ENCODE data around the gene SCFD2. TPM values are rescaled to one million over a fixed set of nuclear protein-coding genes. Genes with fewer than 3 reads are reported as not detected.

SCFD2 gene
- total and polyA plus RNA-seq, 10 of the 15 experiments (the other 5 are each of a cell fraction or from before 2014, with no cell fraction given), result 4.8 to 37.6 (median 24.9) TPM

DNA sequence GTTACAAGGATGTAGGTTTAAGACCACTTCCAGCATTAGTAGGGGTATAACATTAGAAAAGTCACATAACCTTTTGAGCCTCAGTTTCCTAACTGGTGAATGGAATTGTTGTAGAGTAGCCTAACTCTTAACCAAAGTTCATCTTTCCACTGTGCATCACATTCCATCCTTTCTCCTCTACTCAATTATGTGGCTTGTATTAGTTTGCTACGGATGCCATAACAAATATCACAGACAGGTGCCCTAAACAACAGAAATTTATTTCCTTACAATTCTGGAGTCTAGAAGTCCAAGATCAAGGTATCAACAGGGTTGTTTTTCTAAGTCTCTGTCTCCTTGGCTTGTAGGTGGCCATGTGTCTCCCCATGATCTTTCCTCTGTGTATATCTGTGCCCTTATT lies 271.8 kb downstream of the SCFD2 start:
- TF ChIP-seq CHD2 (IDR thresholded peaks at IDR 0.05; ENCODE audit: borderline replicate concordance, low read depth, low read length), result no peak
- TF ChIP-seq, protein P1, sequence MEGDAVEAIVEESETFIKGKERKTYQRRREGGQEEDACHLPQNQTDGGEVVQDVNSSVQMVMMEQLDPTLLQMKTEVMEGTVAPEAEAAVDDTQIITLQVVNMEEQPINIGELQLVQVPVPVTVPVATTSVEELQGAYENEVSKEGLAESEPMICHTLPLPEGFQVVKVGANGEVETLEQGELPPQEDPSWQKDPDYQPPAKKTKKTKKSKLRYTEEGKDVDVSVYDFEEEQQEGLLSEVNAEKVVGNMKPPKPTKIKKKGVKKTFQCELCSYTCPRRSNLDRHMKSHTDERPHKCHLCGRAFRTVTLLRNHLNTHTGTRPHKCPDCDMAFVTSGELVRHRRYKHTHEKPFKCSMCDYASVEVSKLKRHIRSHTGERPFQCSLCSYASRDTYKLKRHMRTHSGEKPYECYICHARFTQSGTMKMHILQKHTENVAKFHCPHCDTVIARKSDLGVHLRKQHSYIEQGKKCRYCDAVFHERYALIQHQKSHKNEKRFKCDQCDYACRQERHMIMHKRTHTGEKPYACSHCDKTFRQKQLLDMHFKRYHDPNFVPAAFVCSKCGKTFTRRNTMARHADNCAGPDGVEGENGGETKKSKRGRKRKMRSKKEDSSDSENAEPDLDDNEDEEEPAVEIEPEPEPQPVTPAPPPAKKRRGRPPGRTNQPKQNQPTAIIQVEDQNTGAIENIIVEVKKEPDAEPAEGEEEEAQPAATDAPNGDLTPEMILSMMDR (IDR thresholded peaks at IDR 0.05 in 2 of 3, conservative IDR thresholded peaks at IDR 0.05 in 1 of 3; ENCODE audit: control insufficient read depth in 2 of 3, extremely low read depth in 1 of 3, insufficient read depth in 1 of 3, low read depth in 3 of 3, low read length in 3 of 3), result no peak
- no peak overlapping the region for H2AFZ ChIP-seq (ENCODE audit: control insufficient read depth, low read depth, low read length)
- SMC1A ChIA-PET (ENCODE audit: uncharacterized antibody, unreplicated experiment), result no interaction called here
- FAIRE-seq (no peak), DNase-seq (ENCODE audit: low read depth, low spot score) (no peak), ATAC-seq (no peak)
- intact Hi-C loops (cut with micrococcal nuclease; ENCODE audit: unreplicated experiment), result no loop called here
- 92% methylated on average over 1 of the region's 1 CpG for WGBS (ENCODE audit: insufficient coverage, insufficient replicate concordance, low lambda C conversion rate, missing lambda C conversion rate)
- H3K27ac ChIP-seq (ENCODE audit: control insufficient read depth, insufficient read depth), result no peak overlapping the region
- H3K79me2 ChIP-seq (ENCODE audit: control insufficient read depth, insufficient read depth, low read length), result no peaks in the 10 kb centered on the region
- H3K9ac ChIP-seq (ENCODE audit: control insufficient read depth, insufficient read depth, low read length), result no peak overlapping the region
- no peak overlapping the region for H3K4me3 ChIP-seq
- POLR2A ChIA-PET, result no interaction called here
- BruUV-seq (replicated peaks), result no TSS peak
- RAD21 ChIA-PET (ENCODE audit: unreplicated experiment), result no interaction called here
- no peaks in the 10 kb centered on the region for H3K4me1 ChIP-seq (ENCODE audit: control insufficient read depth, insufficient read depth, low read length)
- no peaks in the 10 kb centered on the region for H3K9me3 ChIP-seq (replicated peaks; ENCODE audit: control insufficient read depth, insufficient read depth, low read length)
- CTCF ChIA-PET, result no interaction called here
- no peaks in the 10 kb centered on the region for H3K36me3 ChIP-seq (ENCODE audit: control insufficient read depth in 2 of 2, insufficient read depth in 2 of 2, low read length in 1 of 2)
- no peaks in the 10 kb centered on the region for H4K20me1 ChIP-seq (ENCODE audit: control insufficient read depth, insufficient read depth)
- in situ Hi-C loops (cut with MboI), result no loop called here
- no peak overlapping the region for H3K4me2 ChIP-seq (ENCODE audit: control insufficient read depth, insufficient read depth)
- no peaks in the 10 kb centered on the region for H3K27me3 ChIP-seq (replicated peaks in 1 of 2; ENCODE audit: control insufficient read depth in 2 of 2, insufficient read depth in 2 of 2, low read length in 1 of 2)

DNA sequence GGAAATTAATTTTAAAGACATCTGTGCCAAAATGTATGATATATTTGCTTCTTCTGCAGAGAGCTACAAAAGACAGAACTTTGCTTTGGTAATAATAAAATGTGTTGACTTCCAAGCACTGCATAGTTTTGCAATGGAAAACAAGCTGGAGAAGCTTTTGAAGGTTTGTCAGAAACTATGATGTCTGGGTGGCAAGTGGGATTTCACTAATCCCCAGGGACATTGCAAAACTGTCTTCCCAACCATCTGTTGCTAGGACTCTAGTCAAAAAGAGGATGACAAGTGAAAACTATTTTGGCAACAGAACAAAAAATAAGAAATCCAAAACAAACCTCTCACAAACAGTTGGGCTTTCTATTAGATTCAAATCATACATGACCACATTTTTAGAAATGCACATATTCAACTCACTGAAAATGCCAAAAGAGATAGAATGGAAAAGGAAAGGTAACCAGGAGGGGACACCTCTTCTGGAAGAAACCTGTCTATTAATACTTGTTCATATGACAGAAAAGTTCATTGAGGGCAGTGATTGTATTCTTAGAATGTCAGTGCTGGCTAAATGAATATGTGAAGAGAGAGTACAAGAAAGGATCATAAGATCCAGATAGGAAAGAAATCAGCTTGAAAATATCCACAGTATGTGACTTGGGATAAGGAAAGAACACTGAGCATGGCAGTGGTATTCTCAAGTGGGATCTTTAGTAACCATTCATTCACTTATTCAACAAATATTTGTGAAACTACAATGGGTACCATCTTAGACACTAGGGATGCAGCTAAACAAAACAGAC lies 275.7 kb downstream of the SCFD2 start:
- Histone ChIP-seq H3K27me3 (replicated peaks in 1 of 2; ENCODE audit: control insufficient read depth in 2 of 2, insufficient read depth in 2 of 2, low read length in 1 of 2) (no peaks in the 10 kb centered on the region), H3K9me3 (replicated peaks; ENCODE audit: control insufficient read depth, insufficient read depth, low read length) (no peaks in the 10 kb centered on the region; the same call in 2 of the 3 replicates), H2AFZ (ENCODE audit: control insufficient read depth, low read depth, low read length) (no peak overlapping the region), H3K27ac (ENCODE audit: control insufficient read depth, insufficient read depth) (no peak overlapping the region), H3K79me2 (ENCODE audit: control insufficient read depth, insufficient read depth, low read length) (no peaks in the 10 kb centered on the region), H3K4me3 (no peak overlapping the region), H3K4me2 (ENCODE audit: control insufficient read depth, insufficient read depth) (no peak overlapping the region), H3K36me3 (ENCODE audit: control insufficient read depth in 2 of 2, insufficient read depth in 2 of 2, low read length in 1 of 2) (no peaks in the 10 kb centered on the region), H3K4me1 (ENCODE audit: control insufficient read depth, insufficient read depth, low read length) (no peaks in the 10 kb centered on the region), H4K20me1 (ENCODE audit: control insufficient read depth, insufficient read depth) (no peaks in the 10 kb centered on the region), H3K9ac (ENCODE audit: control insufficient read depth, insufficient read depth, low read length) (no peak overlapping the region)
- in situ Hi-C loops (cut with MboI), result no loop called here
- ChIA-PET SMC1A (ENCODE audit: uncharacterized antibody, unreplicated experiment) (no interaction called here), POLR2A (no interaction called here), CTCF (no interaction called here), RAD21 (ENCODE audit: unreplicated experiment) (no interaction called here)
- FAIRE-seq (no peak), ATAC-seq (no peak), DNase-seq (ENCODE audit: low read depth, low spot score) (no peak)
- BruUV-seq (replicated peaks), result no TSS peak
- TF ChIP-seq SREBF1 (IDR thresholded peaks at IDR 0.05; ENCODE audit: low read length) (no peak), TCF12 (IDR thresholded peaks at IDR 0.05; ENCODE audit: low read depth, low read length) (no peak), JUND (IDR thresholded peaks at IDR 0.05; ENCODE audit: low read depth, low read length) (no peak)
- intact Hi-C loops (cut with micrococcal nuclease; ENCODE audit: unreplicated experiment), result no loop called here
